Measurements from ENCODE around the gene FBXO31. TPM values are rescaled to one million over a fixed set of nuclear protein-coding genes. Genes with fewer than 3 reads are reported as not detected.

The FBXO31 gene, protein sequence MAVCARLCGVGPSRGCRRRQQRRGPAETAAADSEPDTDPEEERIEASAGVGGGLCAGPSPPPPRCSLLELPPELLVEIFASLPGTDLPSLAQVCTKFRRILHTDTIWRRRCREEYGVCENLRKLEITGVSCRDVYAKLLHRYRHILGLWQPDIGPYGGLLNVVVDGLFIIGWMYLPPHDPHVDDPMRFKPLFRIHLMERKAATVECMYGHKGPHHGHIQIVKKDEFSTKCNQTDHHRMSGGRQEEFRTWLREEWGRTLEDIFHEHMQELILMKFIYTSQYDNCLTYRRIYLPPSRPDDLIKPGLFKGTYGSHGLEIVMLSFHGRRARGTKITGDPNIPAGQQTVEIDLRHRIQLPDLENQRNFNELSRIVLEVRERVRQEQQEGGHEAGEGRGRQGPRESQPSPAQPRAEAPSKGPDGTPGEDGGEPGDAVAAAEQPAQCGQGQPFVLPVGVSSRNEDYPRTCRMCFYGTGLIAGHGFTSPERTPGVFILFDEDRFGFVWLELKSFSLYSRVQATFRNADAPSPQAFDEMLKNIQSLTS
- 10 to 100 TPM; 24.0 to 25.9 (median 24.8) TPM for polyA plus RNA-seq (ENCODE audit: insufficient read length in 3 of 3)
- long read RNA-seq, donor 1: 0 reads
- long read RNA-seq, donor 2, full-length matches to known transcripts: 2 of 11 reads
- long read RNA-seq, donor 2, partial matches to known transcripts: 9 of 11 reads
- long read RNA-seq, donor 2, other reads (novel, unspliced or antisense): 0 of 11 reads
- long read RNA-seq, donor 3, full-length matches to known transcripts: 2 of 2 reads
- long read RNA-seq, donor 3, partial matches to known transcripts: 0 of 2 reads
- long read RNA-seq, donor 3, other reads (novel, unspliced or antisense): 0 of 2 reads
- long read RNA-seq, donor 4: 0 reads
- long read RNA-seq, donor 5: 0 reads
- long read RNA-seq, donor 6, full-length matches to known transcripts: 3 of 3 reads
- long read RNA-seq, donor 6, partial matches to known transcripts: 0 of 3 reads
- long read RNA-seq, donor 6, other reads (novel, unspliced or antisense): 0 of 3 reads
- long read RNA-seq, donor 7, full-length matches to known transcripts: 4 of 4 reads
- long read RNA-seq, donor 7, partial matches to known transcripts: 0 of 4 reads
- long read RNA-seq, donor 7, other reads (novel, unspliced or antisense): 0 of 4 reads
- long read RNA-seq, donor 8, partial matches to known transcripts: 55 of 55 reads
- long read RNA-seq, donor 8, other reads (novel, unspliced or antisense): 0 of 55 reads
- long read RNA-seq, donor 9: 0 reads
- long read RNA-seq, donor 10: 0 reads
- long read RNA-seq, donor 11, full-length matches to known transcripts: 2 of 2 reads
- long read RNA-seq, donor 11, partial matches to known transcripts: 0 of 2 reads
- long read RNA-seq, donor 11, other reads (novel, unspliced or antisense): 0 of 2 reads
- long read RNA-seq, donor 12, full-length matches to known transcripts: 1 of 1 reads
- long read RNA-seq, donor 12, partial matches to known transcripts: 0 of 1 reads
- long read RNA-seq, donor 12, other reads (novel, unspliced or antisense): 0 of 1 reads
- long read RNA-seq, donor 13, full-length matches to known transcripts: 3 of 3 reads
- long read RNA-seq, donor 13, partial matches to known transcripts: 0 of 3 reads
- long read RNA-seq, donor 13, other reads (novel, unspliced or antisense): 0 of 3 reads
- long read RNA-seq, donor 14: 0 reads
- long read RNA-seq, donor 15: 0 reads
- long read RNA-seq, donor 16, full-length matches to known transcripts: 2 of 2 reads
- long read RNA-seq, donor 16, partial matches to known transcripts: 0 of 2 reads
- long read RNA-seq, donor 16, other reads (novel, unspliced or antisense): 0 of 2 reads

DNA sequence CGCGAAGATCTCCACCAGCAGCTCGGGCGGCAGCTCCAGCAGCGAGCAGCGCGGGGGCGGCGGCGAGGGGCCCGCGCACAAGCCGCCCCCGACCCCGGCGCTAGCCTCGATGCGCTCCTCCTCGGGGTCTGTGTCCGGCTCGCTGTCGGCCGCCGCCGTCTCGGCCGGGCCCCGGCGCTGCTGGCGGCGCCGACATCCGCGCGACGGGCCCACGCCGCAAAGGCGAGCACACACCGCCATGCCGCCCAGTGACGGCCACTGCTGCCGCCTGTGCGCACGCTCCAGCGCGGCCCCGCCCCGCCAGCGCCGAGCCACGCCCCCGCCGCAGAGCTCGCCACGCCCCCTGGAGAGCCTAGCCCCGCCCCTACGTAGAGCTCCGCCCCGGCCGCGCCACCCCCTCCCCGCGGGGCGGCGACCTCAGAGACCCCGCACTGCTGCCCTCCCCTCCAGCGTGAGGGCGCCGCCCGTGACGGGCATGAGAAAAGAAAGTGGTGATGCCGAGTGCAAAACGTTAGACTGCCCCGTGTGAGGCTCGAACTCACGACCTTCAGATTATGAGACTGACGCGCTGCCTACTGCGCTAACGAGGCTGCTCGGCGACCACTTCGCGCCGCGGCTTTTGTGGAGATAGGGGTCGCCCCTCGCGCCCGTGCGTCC, at the start of gene FBXO31:
FBXO31 (minus strand) TSS at position 272 of the 657 bp plus-strand sequence; CDS start at position 240, 32 bp downstream.
- peak; percentile 86 for DNase-seq

DNA sequence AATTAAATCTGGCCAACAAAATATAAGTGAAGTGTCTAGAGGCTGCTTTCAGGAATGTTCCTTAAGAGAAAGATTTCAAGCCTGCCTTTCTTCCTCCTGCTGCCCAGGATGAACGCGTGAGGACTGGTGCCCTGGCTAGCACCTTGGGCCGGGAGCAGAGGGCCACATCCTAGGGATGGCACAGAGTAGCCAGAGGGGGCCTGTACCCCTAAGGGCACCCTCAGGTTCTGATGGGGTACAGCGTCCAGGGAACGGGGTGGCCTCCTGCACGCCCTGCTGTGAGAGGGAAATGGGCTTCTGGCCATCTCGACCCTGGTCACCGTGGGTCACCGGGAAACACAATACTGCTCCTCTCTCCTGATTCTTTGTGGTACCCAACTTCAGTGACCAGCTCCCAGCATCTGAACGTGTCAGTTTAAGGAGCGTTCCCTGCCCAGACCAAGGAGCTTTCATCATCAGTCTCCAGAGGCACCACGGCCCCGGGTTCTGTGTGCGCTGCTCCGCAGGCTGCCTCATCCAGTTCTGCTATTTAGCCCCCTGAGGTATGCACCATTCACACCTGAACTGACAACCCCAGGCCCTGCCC, 48.8 kb upstream of the FBXO31 start:
- no peak for DNase-seq

DNA sequence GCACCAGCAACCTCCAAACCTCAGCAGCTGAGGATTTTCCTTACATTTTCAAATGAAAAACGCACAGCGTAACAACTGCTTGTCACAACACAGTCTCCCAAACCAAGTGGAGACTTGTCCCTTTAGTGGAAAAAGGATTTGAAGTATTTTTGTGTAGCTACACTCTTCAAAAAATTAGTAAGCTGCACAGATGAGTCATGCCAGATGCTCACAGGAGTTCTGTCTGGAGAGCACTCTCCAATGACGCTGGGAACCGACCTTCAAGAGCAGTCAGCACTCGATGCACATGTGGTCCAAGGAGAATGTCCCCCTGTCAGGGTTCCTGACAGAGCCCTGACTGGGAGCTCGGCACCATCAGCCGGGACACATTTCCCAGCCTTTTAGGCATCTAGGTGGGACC, 48.4 kb upstream of the FBXO31 start:
- DNase-seq: no peak

DNA sequence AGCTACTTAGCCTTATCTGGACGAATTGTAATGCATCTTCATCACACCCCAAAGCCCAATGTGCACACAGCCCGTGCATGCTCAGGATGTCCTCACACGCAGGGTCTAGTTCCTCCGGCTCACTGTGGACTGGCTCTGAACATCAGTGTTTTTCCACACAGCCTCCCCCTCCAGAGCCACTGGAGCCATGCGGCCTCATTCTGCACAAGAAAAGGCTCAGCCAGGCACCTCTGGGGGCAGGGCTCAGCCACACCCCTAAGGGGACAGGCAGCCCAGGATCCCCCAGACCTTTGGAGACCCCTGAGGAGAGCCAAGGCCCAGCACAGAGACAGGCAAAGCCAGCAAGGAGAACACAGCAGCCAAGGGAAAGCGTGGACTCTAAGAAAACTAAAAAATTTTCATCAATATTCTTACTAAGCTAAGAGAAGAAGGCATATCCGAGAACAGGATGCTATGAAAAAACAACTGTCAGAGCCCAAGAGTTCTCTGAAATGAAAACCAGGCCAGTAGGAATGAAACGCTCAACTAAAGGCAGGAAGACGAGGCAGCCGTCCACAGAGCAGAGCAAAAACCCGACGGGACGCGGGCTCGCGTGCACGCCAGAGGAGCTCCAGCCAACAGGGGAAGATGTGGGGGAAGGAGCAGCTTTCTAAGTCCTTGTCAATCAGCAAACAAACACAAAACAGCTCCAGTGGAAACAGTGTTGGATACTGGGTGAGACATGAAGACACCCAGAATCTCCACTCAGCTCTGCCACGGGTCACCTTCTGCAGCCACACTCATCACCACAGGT, 43.0 kb upstream of the FBXO31 start:
- DNase-seq: no peak

DNA sequence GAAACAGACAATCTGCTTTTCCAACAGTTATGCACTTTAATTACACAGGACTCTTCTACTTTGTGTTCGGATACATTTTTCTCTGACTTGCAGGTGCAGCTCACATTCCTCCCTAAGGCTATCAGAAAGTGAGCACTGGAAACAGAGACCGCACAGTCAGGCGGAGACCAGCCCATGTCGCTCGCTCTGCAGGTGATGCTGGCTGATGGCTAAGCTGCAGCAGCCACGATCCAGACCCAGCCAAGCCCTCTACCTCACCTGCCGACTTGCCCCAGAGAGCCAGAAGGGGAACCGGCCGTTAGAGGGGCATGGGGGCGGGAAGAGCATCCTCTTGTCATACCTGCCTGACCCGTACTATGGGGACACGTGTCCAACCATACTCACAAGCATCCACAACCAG, 42.4 kb upstream of the FBXO31 start:
- no peak for DNase-seq

DNA sequence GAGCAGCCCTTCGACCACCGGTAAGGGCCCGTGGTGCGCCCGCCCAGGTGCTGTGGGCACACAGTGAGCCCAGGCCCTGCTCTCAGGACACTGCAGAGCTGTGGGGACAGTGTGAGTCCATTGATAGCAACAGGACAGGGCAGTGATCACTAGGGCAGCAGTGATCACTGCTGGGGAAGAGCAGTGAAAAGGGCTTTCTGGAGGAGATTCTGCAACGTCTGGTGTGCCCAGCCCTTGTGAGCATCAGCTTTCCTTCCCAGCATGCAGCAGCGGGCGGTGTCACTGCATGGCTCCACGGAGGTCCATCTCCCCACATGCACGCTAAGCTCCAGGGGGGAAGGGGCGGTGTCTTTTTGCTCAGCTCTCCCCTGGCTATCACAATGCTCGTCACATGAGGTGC, 40.7 kb upstream of the FBXO31 start:
- no peak for DNase-seq

DNA sequence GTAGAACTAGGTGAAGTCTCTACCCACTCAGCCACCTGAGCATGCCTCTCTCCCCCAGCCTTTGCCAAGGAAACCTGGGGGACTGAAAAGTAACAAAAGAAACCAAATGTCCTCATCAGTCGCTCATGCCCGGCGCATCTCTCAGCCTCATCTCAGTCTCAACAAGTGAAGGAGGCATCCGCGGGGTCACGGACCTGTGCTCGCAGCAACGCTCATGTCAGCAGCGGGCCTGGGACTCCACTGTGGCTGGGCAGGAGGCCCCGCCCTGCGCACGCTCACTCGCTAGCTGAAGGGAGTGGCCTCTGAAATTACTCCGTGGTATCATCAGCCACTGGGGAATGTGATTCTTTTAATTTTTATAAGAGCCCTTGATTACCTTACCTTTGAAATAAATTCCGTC, 39.9 kb upstream of the FBXO31 start:
- no peak for DNase-seq

DNA sequence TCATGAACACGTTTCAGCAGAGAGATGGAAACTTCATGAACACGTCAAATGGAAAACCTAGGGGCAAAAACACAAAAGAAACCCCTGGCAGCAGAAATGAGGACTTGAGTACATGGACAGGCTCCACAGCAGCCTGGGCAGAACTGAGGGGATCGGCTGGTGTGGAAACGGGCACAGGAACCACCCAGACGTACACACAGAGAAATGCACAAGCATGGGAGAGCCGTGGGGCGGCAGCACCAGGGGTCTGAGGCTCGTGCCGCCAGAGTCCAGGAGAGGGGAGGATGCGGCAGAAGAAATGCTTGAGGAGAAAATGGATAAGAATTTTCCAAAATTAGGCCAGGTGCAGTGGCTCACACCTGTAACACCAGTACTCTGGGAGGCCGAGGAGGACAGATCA, 38.5 kb upstream of the FBXO31 start:
- no peak for DNase-seq

DNA sequence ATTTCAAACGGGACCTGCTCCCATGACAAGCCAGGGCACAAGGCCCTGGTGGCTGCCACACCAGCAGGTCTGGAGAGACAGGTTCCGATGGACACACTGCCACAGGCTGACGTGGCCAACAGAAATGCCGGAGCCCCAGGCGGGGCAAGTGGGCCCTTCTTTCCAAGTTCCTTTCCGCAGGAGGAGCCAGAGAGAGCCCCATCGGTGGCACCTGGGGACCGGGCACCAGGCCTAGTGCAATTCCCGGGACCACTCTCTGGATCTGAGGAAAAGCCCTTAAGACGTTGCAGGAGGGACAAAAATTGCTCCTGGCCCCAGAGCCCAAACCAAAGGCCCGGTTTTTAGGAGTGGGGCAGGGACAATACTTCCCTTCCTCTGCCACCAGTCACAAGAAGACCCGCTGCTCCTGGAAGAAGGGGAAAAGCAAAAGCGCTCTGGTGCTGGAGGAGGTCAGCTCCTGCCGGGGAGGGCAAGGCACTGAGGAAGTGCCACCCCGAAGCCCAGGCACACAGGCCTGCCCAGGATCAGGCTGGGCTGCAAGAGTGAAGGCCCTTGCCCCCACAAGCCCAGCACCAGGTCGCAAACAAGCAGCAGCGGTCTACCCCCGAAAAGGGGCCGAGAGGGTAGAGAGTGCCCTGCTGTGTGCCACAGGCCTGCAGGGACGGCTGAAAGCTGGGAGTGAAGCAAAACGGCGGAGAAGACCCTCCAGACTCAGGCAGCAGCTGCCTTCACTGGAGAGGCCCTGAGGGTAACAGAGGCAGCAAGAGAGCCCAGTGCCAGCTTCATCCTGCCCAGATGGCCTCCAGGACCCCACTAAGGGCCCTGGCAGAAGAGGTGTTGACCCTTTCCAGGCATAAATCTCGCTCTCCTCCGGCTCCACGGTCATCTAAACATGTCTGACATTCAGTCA, 37.7 kb upstream of the FBXO31 start:
- DNase-seq: no peak

DNA sequence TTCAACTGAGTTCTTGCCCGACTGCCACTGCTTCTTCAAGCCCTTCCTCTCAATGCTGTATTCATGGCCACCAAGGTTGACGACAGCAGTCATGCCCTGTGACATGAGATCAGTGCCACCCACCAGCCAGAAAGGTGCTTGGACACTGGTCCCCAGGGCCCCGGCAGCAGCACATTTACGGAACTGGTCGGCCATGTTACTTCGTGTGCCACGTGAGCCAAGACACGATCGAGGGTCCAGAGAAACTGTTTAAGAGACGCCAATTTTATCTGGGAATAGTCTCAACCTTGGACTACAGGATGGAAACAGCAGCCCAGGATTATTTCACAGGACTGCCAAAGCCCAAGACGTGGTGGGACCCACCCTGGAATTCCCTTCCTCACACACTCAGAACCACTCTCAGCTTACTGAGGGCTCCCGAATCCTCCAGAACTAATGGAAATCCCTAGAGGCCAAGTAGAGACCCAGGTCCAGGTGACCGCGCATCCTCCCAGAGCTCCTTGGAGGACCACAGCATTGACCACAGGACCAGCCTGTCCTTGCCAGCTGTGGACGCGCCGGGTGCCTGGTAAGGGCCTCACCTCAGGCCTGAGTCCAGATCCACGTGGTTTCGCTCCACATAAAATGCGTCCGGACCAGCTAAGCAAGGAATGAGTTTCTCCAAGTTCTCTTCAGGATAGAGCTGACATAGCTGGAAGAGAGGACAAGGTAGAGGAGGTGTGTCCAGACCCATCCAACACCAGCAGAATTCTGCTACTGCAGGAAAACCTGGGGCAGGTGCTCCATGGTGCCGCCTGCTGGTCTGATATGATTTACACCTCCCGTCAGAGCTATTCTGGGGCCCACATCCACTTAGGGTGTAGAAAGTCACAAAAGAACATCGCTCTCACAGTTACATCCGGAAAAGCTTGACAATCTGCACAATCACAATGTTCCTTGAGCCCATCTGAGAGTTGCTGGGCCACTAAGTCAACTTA, 36.7 kb upstream of the FBXO31 start:
- no peak for DNase-seq

DNA sequence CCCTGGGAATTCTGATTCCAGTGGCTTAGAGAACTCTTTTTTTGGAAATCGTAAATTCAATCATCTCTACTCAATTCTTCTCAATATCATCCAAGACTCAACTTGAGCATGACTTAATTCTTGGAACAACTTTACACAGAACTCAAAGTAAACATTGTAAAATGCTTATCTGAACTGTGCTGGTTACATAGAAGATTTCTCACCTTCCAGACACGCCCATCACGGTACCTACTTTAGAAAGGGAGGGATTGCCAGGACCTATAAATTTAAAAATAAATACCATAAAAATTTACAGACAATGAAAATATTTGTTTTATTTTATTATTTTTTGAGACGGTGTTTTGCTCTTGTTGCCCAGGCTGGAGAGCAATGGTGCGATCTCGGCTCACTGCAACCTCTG, 35.1 kb upstream of the FBXO31 start:
- DNase-seq: no peak

DNA sequence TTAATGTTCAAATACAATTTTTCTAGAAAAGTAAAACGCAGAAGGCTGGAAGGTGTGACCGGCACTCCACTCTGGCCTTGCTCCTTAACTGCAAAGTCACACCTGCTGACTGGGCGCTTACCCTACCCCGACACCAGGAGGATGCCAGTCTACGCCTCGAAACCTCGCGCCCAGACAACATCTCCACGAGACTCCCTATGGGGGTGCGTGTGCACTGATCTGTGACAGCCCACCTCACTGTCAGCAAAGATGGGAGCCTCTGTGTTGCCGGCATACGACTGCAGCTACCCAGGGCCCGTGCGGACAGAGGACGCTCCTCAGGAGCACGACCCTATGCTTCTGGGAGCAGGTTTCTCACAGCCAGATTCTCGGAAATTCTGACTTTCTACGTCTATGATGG, 34.6 kb upstream of the FBXO31 start:
- DNase-seq: no peak

DNA sequence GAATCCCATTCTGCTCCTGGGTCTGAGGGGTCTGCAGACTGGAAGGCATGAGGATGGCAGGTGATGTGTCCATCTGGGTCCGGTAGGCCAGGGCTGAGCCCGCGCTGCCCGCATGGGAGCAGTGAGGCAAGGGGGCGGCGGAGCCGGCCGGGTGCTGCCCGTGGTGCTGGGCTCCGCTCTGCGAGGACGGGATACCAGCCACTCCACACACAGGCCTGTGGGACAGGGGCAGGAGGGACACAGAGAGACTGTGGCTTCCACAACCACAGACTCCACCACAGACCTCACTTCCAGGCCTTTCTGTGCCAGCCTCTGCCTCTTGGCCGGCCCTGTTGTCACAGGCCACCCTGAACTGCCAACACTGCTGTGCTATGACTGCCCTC, 33.9 kb upstream of the FBXO31 start:
- DNase-seq: no peak

DNA sequence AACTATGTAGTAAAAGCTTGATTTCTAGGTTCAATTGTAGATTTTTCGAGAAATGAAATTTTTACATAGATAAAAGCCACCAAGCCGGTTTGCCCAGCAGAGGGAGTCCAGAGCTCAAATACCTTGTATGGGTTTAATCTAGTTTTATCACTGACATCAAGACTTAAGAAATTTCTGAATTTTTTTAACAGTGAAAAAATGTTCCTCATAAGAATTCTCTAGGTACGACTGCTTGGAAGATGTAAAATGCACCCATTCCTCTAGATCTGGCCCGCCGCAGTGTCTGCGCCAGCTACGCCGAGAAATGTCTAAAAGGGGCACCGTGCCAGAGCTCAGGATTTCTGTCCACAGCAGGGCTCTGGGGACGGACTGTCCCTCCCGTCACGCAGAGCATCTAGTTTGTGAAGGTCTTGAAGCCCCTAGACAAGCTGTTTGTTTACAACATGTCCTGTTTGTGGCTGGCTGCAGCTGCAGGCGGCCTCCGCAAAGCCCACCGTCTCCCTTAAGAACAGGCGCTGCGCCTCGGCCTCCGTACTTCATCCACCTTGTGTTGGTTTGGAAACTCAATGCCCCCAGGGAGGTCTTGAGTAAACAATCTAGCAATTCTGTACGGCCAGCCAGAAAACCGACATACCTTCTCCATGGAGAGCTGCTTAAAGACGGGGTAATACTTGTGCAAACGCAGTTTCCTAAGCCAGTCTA, 33.4 kb upstream of the FBXO31 start:
- DNase-seq: no peak

DNA sequence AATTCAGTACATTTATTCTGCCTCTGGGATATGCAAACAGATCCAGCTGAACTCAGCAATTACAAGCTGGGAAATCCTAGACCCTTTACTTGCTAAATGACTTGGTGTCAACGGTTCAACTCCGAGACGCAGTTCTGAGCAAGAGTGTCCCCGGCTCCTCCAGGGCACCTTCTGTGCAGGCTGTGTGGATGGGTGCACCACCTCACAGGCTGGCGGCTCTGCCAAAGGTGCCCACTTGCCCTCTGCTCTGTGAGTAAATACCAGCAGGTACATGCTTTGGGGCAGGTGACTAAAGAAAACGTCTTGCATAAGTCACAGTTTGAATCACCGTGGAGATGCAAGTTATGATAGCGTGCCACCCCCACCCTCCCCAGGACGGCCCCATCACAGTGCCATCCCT, 31.9 kb upstream of the FBXO31 start:
- no peak for DNase-seq

DNA sequence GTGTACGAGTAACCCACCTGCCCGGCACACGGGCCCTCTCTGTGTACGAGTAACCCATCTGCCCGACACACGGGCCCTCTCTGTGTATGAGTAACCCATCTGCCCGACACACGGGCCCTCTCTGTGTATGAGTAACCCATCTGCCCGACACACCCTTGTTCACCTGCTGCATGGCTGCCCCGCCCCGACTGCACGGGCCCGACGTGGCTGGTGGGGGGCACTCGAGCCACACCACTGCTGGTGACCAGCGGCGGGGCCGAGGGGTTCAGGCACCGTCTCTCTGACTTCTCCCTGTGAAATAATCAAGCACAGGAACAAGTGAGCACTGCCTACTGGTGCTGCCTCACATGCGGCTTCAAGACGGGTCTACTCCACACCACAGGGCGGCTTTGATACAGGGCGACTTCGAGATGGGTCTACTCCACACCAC, 30.7 kb upstream of the FBXO31 start:
- no peak for DNase-seq
